Stimulated activated CD4-positive, alpha-beta T cell treated with anti-CD3 and anti-CD28 coated beads, Interleukin-12 subunit alpha, Interleukin-12 subunit beta, amount 100 ng/mL, for 48 hours (primary cell): ENCODE results near the gene SUCLG2.

ENCODE experiments used
- DNase-seq, 3 donors: peaks; one replicate each; pipeline ENCODE4 v3.0.0-alpha.2; 2020; ENCODE audit warnings: low read depth in 2 of 3, low spot score in 1 of 3

Gene SUCLG2

DNA sequence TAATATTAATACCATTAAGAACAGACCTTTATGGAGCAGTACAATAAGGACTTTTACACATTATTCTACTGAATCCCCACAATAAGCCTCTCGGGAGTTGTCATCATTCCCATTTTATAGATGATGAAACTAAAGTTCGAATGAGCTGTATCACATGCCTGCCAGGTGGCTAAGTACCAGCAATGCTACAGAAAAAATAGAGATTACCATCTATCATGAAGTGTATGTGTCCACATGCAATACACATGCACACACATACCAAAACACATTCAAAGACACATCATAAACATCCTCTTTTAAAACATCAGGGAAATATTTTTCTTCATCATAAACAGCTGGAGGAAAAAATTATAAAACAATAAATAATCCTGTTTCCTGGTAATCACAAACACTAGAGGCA lies 136.6 kb downstream of the SUCLG2 start:
- no peak for DNase-seq

DNA sequence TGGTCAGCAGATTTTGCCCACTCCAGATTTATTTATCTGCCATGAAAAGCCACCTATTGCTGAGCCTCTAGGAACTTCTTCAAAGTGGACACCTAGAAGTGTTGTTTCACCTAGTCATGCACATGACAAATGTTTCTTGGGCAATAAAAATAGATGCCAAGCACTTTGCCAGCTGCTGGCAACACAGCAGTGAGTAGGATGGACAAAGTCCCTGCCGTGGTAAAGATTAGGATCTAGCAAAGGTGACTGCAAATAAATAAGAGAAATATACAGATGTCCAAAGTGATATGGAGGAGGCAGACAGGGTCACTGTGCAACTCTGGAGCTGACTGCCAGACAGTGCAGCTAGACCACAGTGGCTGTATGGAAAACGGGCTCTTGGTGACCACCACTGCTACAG lies 137.9 kb downstream of the SUCLG2 start:
- DNase-seq = no peak

DNA sequence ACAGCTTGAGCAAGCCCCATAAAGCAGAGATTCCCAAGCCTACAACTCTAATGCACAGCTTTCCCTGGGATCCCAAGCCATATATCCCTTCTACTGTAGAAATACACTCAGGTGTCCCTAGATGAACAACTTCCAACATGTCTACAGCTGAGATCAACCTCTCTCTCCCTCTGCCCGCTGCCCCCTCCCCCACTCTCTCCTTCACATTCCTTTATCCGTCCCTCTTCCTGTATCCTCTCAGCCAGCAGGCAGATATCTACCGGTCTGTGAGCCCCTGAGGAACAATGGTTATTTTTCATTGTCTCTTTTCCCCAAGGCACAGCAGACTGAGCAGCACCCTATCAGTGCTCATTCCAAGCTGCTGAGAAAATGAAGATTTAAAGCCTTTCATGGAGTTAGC lies 138.6 kb downstream of the SUCLG2 start:
- DNase-seq = no peak

DNA sequence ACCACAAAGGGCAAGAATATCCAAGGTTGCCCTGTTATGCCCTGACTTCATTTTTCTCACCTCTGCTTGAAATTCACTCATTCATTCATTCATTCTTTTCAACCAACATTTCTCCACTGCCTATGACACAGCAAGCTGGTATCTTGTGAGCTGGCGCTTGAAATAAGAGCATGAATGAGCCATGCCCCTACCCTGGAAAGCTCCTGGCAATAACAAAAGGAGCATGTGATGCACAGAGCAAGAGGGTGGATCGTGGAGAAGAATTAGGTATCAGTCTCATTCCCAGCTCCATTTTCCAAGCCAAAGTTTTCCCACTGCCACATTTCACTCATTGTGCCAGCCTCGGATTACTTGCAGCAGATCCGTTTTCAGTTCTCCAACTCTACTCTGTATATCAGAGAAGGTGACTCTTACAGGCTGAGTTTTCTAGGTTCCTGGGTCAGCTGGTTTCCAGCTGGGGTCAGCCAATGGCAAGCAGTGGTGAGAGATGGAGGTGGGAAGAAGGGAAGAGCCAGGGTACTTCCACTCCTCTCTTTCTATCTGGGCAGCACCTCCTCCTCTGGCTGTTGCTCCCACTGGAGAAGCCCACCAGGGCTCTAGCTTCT lies 144.8 kb downstream of the SUCLG2 start:
- no peak for DNase-seq

DNA sequence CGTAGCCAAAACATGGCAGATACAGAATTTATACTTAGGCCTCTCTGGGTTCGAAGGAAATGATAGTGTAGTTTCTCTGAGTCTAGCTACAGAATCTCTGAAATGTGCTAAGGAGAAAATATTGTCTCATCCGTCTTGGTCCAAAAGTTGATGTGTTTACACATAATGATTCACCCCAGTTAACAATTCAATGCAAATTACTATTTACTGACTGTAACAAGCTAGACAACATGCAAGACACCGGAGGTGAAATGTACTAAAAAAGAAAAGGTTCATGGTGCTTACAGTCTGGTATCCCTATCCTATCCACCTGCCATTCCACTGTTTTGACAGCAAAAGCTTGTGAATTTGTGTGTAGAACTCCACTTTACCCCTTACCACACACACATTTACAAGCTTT lies 146.8 kb downstream of the SUCLG2 start:
- DNase-seq = no peak

DNA sequence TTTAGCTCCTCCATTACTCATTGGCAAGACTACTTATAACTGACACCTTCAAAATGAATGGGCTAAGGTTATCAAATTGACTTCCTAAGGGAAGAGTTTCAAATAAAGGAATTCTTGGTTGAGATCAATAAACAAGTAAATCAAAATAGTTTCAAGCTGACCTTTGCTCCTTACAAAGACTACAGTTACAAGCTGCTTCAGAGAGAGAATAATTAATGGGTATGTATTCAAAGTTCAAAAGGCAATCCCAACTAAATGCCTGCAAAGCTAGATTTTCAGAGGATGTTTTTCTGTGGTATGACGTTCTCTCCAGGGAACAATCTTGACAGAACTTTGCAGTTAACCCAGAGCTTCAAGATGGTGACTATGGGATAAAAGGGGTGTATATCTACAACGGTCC lies 153.7 kb downstream of the SUCLG2 start:
- DNase-seq = no peak

DNA sequence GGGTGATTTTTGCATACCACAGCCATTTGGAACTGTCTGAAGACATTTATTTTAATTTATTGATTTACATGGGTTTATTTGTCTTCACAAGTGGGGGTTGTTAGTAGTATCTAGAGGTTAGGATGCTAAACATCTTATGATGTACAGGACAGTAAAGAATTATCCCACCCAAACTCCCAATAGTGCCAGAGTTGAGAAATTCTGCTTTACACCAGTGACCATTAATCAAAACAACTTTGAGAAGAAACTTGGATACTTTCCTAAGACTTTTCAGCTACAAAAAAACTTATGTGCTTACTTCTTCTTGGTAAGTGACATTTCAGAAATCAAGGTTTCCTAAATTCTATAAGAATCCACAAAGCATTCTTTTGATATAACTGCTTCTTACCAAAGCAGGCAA lies 156.7 kb downstream of the SUCLG2 start:
- DNase-seq = no peak

DNA sequence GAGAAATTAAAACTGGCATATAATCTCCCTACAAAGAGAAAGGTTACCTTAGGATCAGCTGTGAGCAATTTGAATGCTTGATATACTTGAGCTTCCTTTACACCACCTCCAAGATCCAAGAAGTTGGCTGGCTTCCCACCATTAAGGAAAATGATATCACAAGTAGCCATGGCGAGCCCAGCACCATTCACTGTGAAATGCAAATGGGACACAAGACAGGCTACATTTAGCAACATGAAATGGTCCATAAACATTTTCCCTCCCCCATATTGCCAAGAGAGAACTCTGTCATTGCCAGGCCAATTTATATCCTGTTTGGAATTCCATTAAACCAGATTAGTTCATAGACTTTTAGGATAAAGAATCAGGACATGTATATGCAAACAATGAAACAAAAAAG lies 158.7 kb downstream of the SUCLG2 start:
- DNase-seq = no peak

DNA sequence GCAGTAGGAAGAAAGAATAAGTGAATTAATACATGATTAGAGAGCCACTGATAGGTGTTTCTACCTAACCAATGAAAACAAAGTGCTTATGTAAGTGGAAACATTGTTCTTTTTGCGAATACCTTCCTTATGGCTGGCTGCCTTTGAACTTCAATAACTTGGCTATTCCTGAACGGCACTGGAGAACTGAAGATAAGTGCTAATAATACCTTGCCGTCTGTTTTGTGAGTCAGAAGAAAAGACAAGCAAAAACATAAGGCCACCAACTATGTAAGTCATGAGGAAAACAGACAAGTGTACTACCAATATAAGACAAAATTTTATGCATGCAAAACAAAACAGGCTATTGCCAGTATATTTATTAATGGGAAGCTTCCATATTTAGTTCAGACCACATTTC lies 160.6 kb downstream of the SUCLG2 start:
- DNase-seq = no peak

DNA sequence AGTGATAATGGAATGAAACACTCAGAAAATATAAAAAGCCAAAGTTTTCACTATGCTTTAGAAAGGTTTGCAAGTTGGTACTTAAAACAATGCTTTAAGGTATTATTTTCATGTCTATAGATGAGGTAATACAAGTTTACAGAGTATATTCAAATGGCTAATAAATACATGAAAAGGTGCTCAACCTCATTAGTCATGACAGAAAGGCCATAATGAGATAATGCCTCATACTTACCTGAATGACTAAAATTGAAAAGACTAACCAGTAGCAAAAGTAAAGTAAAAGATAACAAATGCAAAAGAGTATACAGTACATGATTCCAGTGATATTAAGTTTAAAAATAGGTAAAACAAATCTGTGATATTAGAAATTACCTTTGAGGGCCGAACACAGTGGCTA lies 163.8 kb downstream of the SUCLG2 start:
- DNase-seq = no peak

DNA sequence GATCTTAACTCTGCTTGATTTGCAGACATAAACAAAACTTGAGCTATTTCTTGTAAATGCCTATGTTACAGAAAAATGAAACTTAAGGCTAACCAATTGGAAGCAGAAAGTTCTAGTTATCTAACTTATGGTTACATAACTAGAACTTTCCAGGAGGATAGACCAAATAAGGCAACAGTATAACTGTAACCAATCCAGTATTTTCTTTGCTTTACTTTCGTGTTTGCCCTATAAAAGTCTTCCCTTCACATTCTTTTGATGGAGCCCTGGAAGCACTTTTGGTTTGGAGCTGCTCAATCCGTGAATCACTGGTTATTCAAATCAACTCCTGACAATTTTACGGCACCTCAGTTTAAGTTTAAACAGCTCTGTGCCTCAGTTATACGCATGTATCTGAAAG lies 164.6 kb downstream of the SUCLG2 start:
- DNase-seq = no peak

DNA sequence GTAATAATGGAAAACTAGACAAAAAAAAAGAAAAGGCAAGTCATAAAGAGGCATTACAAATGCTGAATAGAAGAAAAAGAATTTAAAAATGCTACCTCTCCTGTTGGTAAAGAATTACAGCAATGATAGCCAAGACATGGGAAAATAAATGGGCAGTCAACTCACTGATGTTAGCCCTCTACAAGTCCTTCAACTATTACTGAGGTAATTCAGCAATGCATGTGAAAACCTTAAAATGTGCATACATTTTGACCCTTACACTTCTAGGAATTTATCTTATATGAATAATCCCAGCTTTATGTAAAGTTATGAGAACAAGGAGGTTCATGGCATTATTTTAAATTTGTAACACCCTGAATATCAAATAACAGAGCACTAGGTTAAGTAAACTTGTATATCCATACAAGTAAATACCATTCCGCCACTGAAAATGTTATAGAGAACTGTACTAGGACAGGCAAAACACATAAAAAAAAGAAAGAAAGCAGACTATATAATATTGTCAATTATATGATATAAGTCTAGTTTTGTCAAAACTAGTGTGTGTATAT lies 166.8 kb downstream of the SUCLG2 start:
- DNase-seq = no peak

DNA sequence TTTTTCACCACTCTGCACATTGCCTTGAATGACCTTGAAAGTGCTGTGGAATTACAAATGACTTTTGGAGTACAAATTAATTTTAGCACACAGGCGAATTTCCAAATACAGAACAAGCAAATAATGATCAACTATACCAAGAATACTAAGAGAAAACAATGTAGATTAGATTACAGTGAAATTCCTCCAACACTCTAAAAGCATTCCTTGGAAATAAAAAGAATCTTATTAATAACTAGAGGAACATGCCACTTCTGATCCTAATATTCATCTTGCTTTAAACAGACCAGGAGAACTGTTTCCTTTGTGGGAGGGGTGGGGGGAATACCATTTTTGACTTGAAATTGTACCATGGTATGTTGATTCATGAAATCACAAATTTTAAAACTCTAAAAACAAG lies 167.5 kb downstream of the SUCLG2 start:
- DNase-seq = no peak

DNA sequence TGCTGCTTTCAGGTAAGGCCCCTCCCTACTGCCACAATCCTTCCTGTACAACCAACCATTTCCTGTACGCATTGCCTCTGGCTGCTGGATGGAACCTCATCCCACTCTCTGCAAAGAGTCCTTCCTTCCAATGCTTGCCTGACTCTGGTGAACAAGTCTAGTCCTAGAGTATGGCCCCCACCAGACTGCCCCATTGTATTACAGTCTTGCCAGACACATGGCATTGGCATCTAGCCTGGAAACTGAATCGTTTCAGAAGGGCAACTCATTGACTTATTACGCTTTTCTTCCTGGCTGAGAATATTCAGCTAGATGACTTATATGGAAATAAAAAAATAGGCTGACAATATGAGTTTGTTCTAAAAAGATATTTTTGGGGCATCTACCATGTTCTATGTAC lies 170.3 kb downstream of the SUCLG2 start:
- no peak for DNase-seq

DNA sequence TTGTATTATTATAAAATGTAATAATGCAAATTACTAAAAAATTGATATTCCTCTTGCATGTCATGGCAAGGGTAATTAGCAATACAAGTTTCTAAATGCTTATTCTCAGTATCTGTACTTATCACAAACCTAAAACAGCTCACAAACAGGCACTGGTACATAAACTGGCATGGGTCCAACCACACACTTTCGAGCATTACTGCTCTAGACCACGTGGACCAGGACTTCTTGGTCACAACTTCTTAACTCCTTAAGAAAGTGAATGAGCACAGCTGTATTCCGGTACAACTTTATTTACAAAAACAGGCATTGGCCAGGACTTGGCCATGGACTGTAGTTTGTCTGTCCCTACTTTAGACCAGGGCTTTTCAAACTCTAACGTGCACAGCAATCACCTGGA lies 173.3 kb downstream of the SUCLG2 start:
- no peak for DNase-seq

DNA sequence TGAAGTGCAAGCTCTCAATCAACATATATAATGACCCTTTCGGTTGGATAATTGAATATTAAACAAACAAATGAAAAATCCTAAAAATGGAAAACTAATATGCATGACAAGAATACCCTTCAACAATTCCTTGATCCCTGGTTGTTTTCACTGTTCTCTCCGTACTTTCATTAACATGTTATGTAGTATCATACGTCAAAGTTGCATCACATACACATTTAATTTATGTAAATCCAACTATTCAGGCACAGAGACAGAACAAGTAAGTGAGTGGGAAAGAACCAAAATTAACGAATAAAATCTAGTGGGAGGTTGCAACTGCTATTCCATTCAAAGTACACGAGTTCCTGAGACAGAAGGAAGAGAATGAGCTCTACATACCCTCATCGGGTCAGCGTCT lies 176.0 kb downstream of the SUCLG2 start:
- no peak for DNase-seq

DNA sequence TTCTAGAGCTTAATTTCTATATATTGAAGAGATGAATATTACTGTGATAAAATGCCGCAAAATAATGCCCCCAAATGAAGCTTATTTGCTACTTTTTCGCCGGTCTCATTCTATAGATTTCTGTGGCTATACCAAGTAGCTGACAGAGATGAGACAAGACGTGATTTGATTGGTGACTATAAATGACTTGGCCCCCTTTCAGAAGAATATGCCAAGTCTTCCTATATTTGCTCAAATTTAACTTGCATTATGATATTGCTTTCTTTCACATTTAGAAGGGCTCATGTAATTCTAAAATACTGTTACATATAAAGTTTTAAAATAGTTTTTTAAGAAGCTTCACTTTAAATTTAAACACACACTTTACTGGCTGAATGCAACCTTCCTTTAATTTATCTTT lies 180.1 kb downstream of the SUCLG2 start:
- DNase-seq = no peak

DNA sequence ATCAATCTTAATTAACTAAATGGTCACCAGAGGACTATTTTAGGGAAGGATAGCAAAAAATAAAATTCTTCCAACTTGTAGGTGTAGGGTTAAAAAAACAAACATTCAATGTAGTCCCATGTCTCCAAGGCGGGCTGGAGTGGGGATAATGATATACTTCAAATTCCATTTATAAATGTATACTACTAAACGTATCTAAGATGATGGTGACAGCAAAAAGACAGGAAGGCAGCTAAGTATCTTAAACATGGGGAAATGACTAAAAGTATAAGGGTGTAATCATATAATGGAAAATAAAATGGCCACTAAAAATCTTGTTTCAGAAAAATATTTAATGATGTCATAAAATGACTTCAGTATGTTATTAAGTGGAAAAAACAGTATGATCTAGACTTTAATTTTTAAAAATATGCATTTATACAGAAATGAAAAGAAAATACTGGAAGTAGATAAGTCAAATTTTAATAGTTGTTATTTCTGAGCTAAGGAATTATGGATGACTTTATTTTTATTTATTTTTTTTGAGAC lies 181.7 kb downstream of the SUCLG2 start:
- DNase-seq = no peak

DNA sequence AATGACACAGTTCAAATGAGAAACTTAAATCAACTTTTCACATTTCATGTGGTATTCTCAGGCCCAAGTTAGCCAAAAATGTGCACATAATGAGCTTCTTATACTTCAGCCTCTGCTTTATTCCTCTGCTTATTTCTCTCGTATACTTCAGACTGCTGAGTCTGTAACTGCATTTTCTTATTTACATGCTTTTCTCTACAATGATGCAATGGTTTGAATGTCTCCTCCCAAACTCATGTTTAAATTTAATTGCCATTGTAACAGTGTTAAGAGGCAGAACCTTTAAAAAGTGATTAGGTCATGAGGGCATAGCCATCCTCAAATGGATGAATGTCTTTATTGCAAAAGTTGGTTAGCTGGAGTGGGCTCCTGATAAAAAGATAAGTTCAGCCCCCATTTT lies 184.2 kb downstream of the SUCLG2 start:
- DNase-seq = no peak

DNA sequence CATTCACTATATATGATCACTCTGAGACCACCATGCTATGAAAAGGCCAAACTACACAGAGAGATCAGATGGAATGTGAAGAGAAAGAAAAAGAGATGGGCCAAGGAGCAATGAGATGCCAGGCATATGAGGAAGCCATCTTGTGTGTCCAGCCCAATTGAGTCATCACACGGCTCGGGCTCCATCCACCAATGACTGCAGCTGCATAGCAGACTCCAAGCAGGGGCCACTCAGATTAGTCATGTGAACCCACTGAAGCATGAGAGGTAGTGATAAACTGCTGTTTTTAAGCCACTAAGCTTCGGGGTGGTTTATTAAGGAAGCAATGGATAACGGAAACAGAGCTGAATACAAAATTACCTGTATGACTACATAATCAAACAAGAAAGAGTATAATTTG lies 185.9 kb downstream of the SUCLG2 start:
- DNase-seq = no peak

DNA sequence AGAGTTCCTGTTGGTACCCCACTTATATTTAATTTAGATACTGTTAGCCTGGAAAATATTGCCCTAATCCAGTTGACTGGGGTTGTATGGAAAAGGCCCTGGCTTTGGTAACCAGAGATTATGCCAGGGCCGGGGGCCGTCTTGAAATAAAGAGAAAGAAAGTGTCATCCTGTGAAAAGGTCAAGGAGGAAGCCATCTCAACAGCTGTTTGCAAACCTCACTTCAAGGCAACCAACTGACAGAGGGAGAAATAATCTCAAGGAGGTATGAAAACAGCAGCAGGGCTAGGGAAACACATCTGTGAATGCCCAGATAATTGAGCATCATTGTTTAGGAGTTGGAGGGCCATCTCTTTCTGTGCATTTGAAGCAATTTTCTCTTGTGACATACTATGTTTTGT lies 190.8 kb downstream of the SUCLG2 start:
- no peak for DNase-seq

DNA sequence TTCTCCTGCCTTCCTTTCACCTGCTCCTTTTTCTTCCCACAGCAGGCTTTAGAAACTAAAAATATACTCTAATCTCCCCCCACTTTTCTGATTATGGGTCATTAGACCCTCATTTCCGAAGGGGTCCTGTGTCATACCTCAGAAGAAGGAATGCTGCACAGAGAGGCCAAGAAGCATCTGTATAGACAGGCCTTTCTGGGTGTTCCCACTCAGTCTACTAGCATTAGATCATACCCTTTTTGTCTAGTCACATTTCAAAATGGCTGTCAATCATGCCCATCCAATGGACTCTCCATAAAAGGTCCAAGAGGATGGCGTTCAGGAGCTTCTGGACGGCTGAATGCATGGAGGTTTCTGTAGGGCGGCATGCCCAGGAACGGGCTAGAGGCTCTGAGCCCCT lies 192.2 kb downstream of the SUCLG2 start:
- DNase-seq = no peak

DNA sequence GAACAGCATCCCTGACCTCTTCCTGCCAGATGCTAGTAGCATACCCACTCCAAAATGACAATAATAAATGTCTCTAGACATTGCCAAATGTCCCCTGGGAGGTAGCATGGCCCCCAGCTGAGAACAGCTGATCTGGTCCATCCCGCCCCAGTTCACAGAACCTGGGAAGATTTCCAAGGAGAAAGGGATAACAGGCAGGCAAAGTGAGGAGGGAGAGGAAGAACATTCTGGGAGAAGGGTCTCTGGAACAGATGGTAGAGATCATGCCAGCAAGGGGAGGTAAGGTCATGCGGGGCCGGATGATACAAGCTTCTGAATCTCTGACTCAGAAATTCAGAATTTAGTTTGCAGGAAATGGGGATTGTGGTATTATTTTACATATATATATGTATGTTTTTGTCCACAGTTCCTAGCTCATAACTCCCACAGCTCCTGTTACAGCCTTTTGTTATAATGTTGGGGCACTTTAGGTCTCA lies 192.7 kb downstream of the SUCLG2 start:
- DNase-seq = no peak
